NB4 (cell line): ENCODE results near the gene STX1B.

Source experiments
- POLR2A ChIP-seq: IDR thresholded peaks from 2 replicates; pipeline ENCODE4 v1.6.1; 2011; ENCODE audit warnings: mild to moderate bottlenecking; ENCODE audit not compliant: insufficient read length; ENCODE audit errors: extremely low read depth
- TF ChIP-seq, protein P1 (sequence below): IDR thresholded peaks from 2 replicates; pipeline ENCODE4 v1.6.1; 2011; ENCODE audit warnings: low read depth, low read length
- TF ChIP-seq, protein P2 (sequence below): IDR thresholded peaks from one replicate; pipeline ENCODE4 v1.5.1; 2012; ENCODE audit warnings: low read depth, low read length

DNA sequence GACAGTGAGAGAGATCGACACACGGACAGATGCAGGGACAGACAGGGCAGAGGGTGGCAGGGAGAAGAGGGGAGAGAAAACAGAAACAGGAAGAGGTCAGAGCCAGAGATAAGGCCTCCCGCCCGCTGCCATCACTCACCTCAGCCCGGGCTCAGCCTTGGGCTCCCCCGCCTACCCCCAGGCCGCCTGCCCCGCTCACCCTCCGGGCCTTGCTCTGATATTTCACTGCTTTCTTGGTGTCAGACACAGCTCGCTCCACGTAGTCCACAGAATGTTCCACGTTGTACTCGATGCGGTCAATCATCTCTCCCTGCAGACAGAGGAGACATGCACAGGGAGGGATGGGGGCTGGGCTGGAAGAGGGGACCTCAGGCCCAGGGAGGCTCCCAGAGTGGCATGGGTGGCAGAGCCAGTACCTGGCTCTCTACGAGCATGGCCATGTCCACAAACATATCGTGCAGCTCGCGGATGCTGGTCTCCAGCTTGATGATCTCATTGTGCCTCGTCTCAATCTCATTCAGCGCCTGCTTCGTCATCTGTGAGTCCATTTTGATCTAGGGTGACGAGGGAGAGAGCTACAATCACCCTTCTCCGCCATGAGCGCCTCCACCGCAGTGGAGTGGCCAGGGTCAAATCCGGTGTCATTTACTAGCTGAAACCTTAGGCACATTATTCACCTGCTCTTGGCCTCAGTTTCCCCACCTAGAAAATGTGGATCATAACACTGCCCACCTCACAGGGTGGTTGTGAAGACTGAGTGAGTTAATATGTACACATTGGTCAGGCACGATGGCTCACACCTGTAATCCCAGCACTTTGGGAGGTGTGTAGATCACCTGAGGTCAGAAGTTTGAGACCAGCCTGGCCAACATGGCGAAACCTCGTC is 17.3 kb downstream of the STX1B start:
- TF ChIP-seq, protein P1, sequence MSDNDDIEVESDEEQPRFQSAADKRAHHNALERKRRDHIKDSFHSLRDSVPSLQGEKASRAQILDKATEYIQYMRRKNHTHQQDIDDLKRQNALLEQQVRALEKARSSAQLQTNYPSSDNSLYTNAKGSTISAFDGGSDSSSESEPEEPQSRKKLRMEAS, result no peak
- TF ChIP-seq, protein P2, sequence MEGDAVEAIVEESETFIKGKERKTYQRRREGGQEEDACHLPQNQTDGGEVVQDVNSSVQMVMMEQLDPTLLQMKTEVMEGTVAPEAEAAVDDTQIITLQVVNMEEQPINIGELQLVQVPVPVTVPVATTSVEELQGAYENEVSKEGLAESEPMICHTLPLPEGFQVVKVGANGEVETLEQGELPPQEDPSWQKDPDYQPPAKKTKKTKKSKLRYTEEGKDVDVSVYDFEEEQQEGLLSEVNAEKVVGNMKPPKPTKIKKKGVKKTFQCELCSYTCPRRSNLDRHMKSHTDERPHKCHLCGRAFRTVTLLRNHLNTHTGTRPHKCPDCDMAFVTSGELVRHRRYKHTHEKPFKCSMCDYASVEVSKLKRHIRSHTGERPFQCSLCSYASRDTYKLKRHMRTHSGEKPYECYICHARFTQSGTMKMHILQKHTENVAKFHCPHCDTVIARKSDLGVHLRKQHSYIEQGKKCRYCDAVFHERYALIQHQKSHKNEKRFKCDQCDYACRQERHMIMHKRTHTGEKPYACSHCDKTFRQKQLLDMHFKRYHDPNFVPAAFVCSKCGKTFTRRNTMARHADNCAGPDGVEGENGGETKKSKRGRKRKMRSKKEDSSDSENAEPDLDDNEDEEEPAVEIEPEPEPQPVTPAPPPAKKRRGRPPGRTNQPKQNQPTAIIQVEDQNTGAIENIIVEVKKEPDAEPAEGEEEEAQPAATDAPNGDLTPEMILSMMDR, result no peak
- TF ChIP-seq POLR2A, result peak; percentile 18
